HCT116 (cell line): ENCODE measurements around the gene AKR1B1. TPM values are rescaled to one million over a fixed set of nuclear protein-coding genes. Genes with fewer than 3 reads are reported as not detected.
A peak's percentile ranks its signal among the peaks of the same experiment; 100 is the strongest.

Experiments used
- ATAC-seq: fragments of 200-7000 bp; cut with Tn5 transposase; 2 replicates; pipeline ENCODE4 v1.9.1; 2020; ENCODE audit warnings: mild to moderate bottlenecking, moderate library complexity
- BruUV-seq: library from RNA; stranded (reverse); fragments of 400-500 nt; replicated peaks from 2 replicates; lab custom pipeline; 2021; lab: Mats Ljungman, UMichigan
- CTCF ChIA-PET: fragments of 300-600 bp; sonication (Branson Sonifier 250); formaldehyde crosslinking; loops from one replicate; lab custom pipeline; 2021; ENCODE audit warnings: antibody characterized with exemption; lab: Charles Lee
- POLR2A ChIA-PET: fragments of 300-600, 350-600 bp; sonication (Branson Sonifier 250); formaldehyde crosslinking; loops from one replicate; lab custom pipeline; 2021; ENCODE audit warnings: antibody characterized with exemption; lab: Charles Lee
- RAD21 ChIA-PET, 2 experiments: fragments of 300-600 bp; sonication (Branson Sonifier 250); formaldehyde crosslinking; loops; one replicate each; lab custom pipeline; 2023; ENCODE audit warnings: low total read pairs in 2 of 2; ENCODE audit not compliant: uncharacterized antibody in 2 of 2, unreplicated experiment in 2 of 2, low non-redundant PET in 1 of 2; lab: Charles Lee
- DNase-seq: peaks from one replicate; pipeline ENCODE4 v3.0.0-alpha.2; 2010; ENCODE audit warnings: low read depth, low spot score
- H2AFZ ChIP-seq: fragments of 200-600 bp; shearing (Covaris generic), sonication (generic); 2 replicates; pipeline ENCODE4 v1.6.1; 2017; ENCODE audit warnings: low read depth, mixed run types, mixed read lengths, antibody characterized with exemption, low read length; ENCODE audit not compliant: poor library complexity, severe bottlenecking
- H3K27ac ChIP-seq: 2 replicates; pipeline ENCODE4 v1.5.1; 2012; ENCODE audit warnings: low read depth, low read length
- H3K27me3 ChIP-seq: fragments of 200-600 bp; sonication (generic); 2 replicates; pipeline ENCODE4 v1.6.1; 2016; ENCODE audit warnings: mixed run types, low read length, mixed read lengths; ENCODE audit not compliant: insufficient read depth
- H3K36me3 ChIP-seq, 2 experiments: fragments of 200-500 bp in 1 of 2; fragments of 200-600 bp in 1 of 2; sonication (Bioruptor generic) in 1 of 2; sonication (generic) in 1 of 2; 2 replicates each; pipeline versions ENCODE4 v1.5.1 to v1.6.1; 2014 to 2016; ENCODE audit warnings: low read length in 2 of 2, inconsistent platforms in 1 of 2, mixed read lengths in 1 of 2, mixed run types in 1 of 2; ENCODE audit not compliant: insufficient read depth in 2 of 2, control insufficient read depth in 1 of 2
- H3K4me1 ChIP-seq, 2 experiments: fragments of 200-600 bp in 1 of 2; sonication (generic) in 1 of 2; 2 replicates each; pipeline versions ENCODE4 v1.5.1 to v1.6.1; 2012 to 2017; ENCODE audit warnings: low read length in 2 of 2, inconsistent platforms in 1 of 2, mild to moderate bottlenecking in 1 of 2, mixed read lengths in 1 of 2, mixed run types in 1 of 2, moderate library complexity in 1 of 2; ENCODE audit not compliant: insufficient read depth in 2 of 2, control insufficient read depth in 1 of 2
- H3K4me2 ChIP-seq: fragments of 200-600 bp; sonication (generic); 2 replicates; pipeline ENCODE4 v1.6.1; 2017; ENCODE audit warnings: mixed run types, low read length, mixed read lengths
- H3K4me3 ChIP-seq, 2 experiments: fragments of 200-600 bp in 1 of 2; sonication (generic) in 1 of 2; replicated peaks in 1 of 2; 2 replicates each; pipeline ENCODE4 v1.5.1; 2011 to 2016; ENCODE audit warnings: low read length in 2 of 2, control low read depth in 1 of 2, low read depth in 1 of 2, mild to moderate bottlenecking in 1 of 2, mixed read lengths in 1 of 2, mixed run types in 1 of 2
- H3K79me2 ChIP-seq: fragments of 200-600 bp; sonication (generic); 2 replicates; pipeline ENCODE4 v1.6.1; 2017; ENCODE audit warnings: mild to moderate bottlenecking, mixed run types, low read length, moderate library complexity, mixed read lengths; ENCODE audit not compliant: insufficient read depth
- H3K9ac ChIP-seq: fragments of 200-600 bp; sonication (generic); 2 replicates; pipeline ENCODE4 v1.6.1; 2016; ENCODE audit warnings: low read length, mixed read lengths
- H3K9me2 ChIP-seq: fragments of 200-600 bp; sonication (generic), shearing (Covaris generic); 2 replicates; pipeline ENCODE4 v1.6.1; 2017; ENCODE audit warnings: mixed run types, mild to moderate bottlenecking, moderate library complexity; ENCODE audit not compliant: insufficient read depth
- H3K9me3 ChIP-seq, 2 experiments: fragments of 200-500 bp in 1 of 2; fragments of 200-600 bp in 1 of 2; sonication (Bioruptor generic) in 1 of 2; sonication (generic) in 1 of 2; 2 replicates each; pipeline ENCODE4 v1.6.1; 2014 to 2017; ENCODE audit warnings: low read length in 2 of 2, mixed read lengths in 2 of 2, inconsistent platforms in 1 of 2, low read depth in 1 of 2, mild to moderate bottlenecking in 1 of 2, mixed run types in 1 of 2, moderate library complexity in 1 of 2; ENCODE audit not compliant: control insufficient read depth in 1 of 2, insufficient read depth in 1 of 2
- H4K20me1 ChIP-seq: fragments of 200-600 bp; sonication (generic), shearing (Covaris generic); 2 replicates; pipeline ENCODE4 v1.6.1; 2017; ENCODE audit warnings: mixed run types, mild to moderate bottlenecking, moderate library complexity; ENCODE audit not compliant: insufficient read depth
- CBX3 ChIP-seq: IDR thresholded peaks from 2 replicates; pipeline ENCODE4 v1.6.1; 2012; ENCODE audit warnings: low read depth
- CTCF ChIP-seq, 3 experiments: fragments of 200-600 bp in 1 of 3; sonication (generic) in 1 of 3; IDR thresholded peaks in 2 of 3; conservative IDR thresholded peaks in 1 of 3; 2 replicates each; pipeline ENCODE4 v1.5.1; 2012 to 2017; ENCODE audit warnings: low read depth in 2 of 3, low read length in 2 of 3, antibody characterized with exemption in 1 of 3, borderline replicate concordance in 1 of 3, control low read depth in 1 of 3, mild to moderate bottlenecking in 1 of 3, mixed read lengths in 1 of 3, mixed run types in 1 of 3, moderate library complexity in 1 of 3; ENCODE audit not compliant: insufficient read depth in 1 of 3
- MAX ChIP-seq: IDR thresholded peaks from 2 replicates; pipeline ENCODE4 v1.6.1; 2012
- RAD21 ChIP-seq: IDR thresholded peaks from 2 replicates; pipeline ENCODE4 v1.6.1; 2012; ENCODE audit warnings: low read depth, mild to moderate bottlenecking
- TCF7L2 ChIP-seq: IDR thresholded peaks from 2 replicates; pipeline ENCODE4 v1.7.0; 2011; ENCODE audit warnings: borderline replicate concordance, inconsistent platforms; ENCODE audit not compliant: insufficient read depth, insufficient read length; ENCODE audit errors: extremely low read depth
- intact Hi-C: fragments of 100-400 bp; cut with micrococcal nuclease; formaldehyde crosslinking; loops from 2 replicates; pipeline ENCODE4 v1.10.0; 2022
- total RNA-seq: library from RNA; stranded (reverse); gene quantifications from one replicate; pipeline ENCODE4 v1.2.1, GENCODE V29; 2021; ENCODE audit not compliant: unreplicated experiment

Gene AKR1B1
- total RNA-seq, 1 experiment from 2014 or later = 56.8 TPM

DNA sequence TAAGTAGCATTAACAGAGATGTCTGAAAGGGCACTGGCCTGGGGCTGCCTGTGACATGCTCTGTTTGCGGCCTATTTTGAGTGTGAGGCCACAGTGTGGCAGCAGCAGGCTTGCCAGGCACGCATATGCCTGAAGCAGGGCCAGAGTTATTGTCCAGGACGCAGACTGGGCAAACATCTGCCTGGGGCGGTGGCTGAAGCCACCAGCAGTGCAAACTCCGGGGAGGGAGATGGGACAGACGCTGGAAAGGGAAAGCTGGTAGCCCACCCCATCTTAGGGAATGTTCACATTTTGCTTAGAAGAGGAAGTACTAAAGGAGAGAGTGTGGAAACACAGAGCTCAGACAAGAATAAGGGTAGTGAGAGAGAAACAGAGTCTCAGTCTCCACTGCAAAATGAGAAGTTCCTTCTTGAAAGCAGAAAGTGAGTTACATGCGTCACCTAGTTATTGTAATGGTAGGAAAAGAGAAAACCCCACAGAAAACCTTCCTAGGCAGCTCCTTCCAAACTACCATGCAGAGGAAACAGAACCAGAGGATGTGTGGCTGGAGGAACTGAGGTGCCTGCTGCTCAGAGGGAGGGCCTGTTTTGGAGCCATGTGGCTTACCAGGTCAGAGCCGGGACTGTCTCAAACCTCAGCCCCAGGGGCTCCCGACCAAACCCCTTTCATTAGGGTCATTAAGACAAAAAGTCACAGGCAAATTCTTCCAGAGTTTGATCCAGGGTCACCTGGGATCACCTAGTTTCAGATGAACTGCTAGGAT lies 14.5 kb downstream of the AKR1B1 start:
- Histone ChIP-seq H3K4me3 (no peak overlapping the region), H3K4me1 (peaks cover 5 to 19% of the 10 kb centered on the region in 2 experiments), H3K79me2 (no peaks in the 10 kb centered on the region), H3K36me3 (no peaks in the 10 kb centered on the region), H3K9me2 (no peaks in the 10 kb centered on the region), H3K9ac (no peak overlapping the region), H2AFZ (no peak overlapping the region), H3K27me3 (no peaks in the 10 kb centered on the region), H3K4me2 (no peak overlapping the region), H3K9me3 (no peaks in the 10 kb centered on the region), H4K20me1 (no peaks in the 10 kb centered on the region), H3K27ac (no peak overlapping the region)
- no TSS peak for BruUV-seq
- RAD21 ChIA-PET = interaction anchor here in 1 of 2 experiments (0.9 kb wide), 1 partner anchor 67 kb away, joined by 3 read pairs; no protein-coding TSS in a partner anchor
- CTCF ChIA-PET = interaction anchor here (1.4 to 3.3 kb wide), 3 partner anchors 35 to 70 kb away, joined by 7 to 13 read pairs (median 9); no protein-coding TSS in a partner anchor
- intact Hi-C loops = loop anchor here (1.0 kb wide), 1 partner anchor 34 kb away; no protein-coding TSS in a partner anchor
- ATAC-seq = peak; percentile 71
- no peak for DNase-seq
- POLR2A ChIA-PET = no interaction called here
- TF ChIP-seq TCF7L2 = no peak
- no peak for TF ChIP-seq CBX3
- peak; percentile 71 for TF ChIP-seq RAD21
- peak in 2 of 3 experiments; percentile 10 to 47; a peak in 1 of 6 replicates for TF ChIP-seq CTCF (IDR thresholded peaks at IDR 0.05 in 2 of 3, conservative IDR thresholded peaks at IDR 0.05 in 1 of 3; ENCODE audit: borderline replicate concordance in 1 of 3, insufficient read depth in 1 of 3, low read depth in 2 of 3, low read length in 2 of 3)
- TF ChIP-seq MAX = no peak
